Kidney (tissue), 14 donors: Measurements from ENCODE around the gene NPBWR2. TPM values are rescaled to one million over a fixed set of nuclear protein-coding genes. Genes with fewer than 3 reads are reported as not detected.

Experiments used
- DNase-seq, 5 donors: peaks; one replicate each; pipeline ENCODE4 v3.0.0-alpha.2; 2013 to 2020
- FAIRE-seq: peaks from 2 replicates; lab custom pipeline; 2012; peaks lifted over from hg19 to GRCh38; lab: Jason Lieb, UNC
- H3K27ac ChIP-seq, 2 donors: one replicate each; pipeline ENCODE4 v1.7.0; 2013; ENCODE audit warnings: low read depth in 2 of 2, low read length in 2 of 2, inconsistent platforms in 1 of 2
- H3K27me3 ChIP-seq: one replicate; pipeline ENCODE4 v1.7.1; 2013; ENCODE audit warnings: low read length, inconsistent platforms; ENCODE audit not compliant: control insufficient read depth, insufficient read depth
- H3K36me3 ChIP-seq, 3 donors: one replicate each; pipeline versions ENCODE4 v1.7.0 to v1.7.1; 2013; ENCODE audit warnings: low read length in 3 of 3, control low read depth in 1 of 3, inconsistent platforms in 1 of 3; ENCODE audit not compliant: insufficient read depth in 3 of 3, control insufficient read depth in 2 of 3
- H3K4me1 ChIP-seq, 3 donors: one replicate each; pipeline versions ENCODE4 v1.7.0 to v1.7.1; 2013; ENCODE audit warnings: low read length in 3 of 3, inconsistent platforms in 1 of 3, low read depth in 1 of 3; ENCODE audit not compliant: control insufficient read depth in 2 of 3, insufficient read depth in 2 of 3
- H3K4me3 ChIP-seq, 3 donors: one replicate each; pipeline versions ENCODE4 v1.7.0 to v1.8.1; 2013; ENCODE audit warnings: low read length in 3 of 3, control low read depth in 1 of 3, inconsistent platforms in 1 of 3
- H3K9ac ChIP-seq, 3 donors: one replicate each; pipeline versions ENCODE4 v1.7.0 to v1.7.1; 2013; ENCODE audit warnings: low read length in 3 of 3, control low read depth in 1 of 3, inconsistent platforms in 1 of 3
- H3K9me3 ChIP-seq, 3 donors: one replicate each; pipeline versions ENCODE4 v1.7.0 to v1.7.1; 2013; ENCODE audit warnings: low read length in 3 of 3, control low read depth in 1 of 3, inconsistent platforms in 1 of 3; ENCODE audit not compliant: control insufficient read depth in 2 of 3, insufficient read depth in 1 of 3
- intact Hi-C: fragments of 100-400 bp; cut with DNase I; formaldehyde crosslinking; loops from one replicate; pipeline ENCODE4 v1.11.1; 2022
- polyA plus RNA-seq: library from polyadenylated mRNA; stranded (reverse); fragments of 350-450 nt; fragmentation: Illumina TruSeq; extraction: RNeasy Lipid Tissue Mini Kit (QIAGEN cat#74804); gene quantifications from one replicate; pipeline ENCODE4 v1.2.3, GENCODE V29; 2014; ENCODE audit warnings: low read depth, low replicate concordance; ENCODE audit not compliant: insufficient read depth
- total RNA-seq: library from RNA; stranded (reverse); fragmentation: NEBNext Ultra II Directional; extraction: Animal tissue kit (Norgen Biotek cat#: 25700); gene quantifications from one replicate; pipeline ENCODE4 v1.2.1, GENCODE V29; 2021
- TF ChIP-seq, protein P1 (sequence below): IDR thresholded peaks from 3 replicates; pipeline ENCODE4 v1.5.1; 2012; ENCODE audit warnings: mild to moderate bottlenecking, moderate library complexity, borderline replicate concordance; ENCODE audit not compliant: insufficient read depth; ENCODE audit errors: extremely low read depth
- donor health status: control.
- donor health status: control.
- donor health status: control.
- donor health status: control.
- donor health status: control.
- donor health status: DM: yes; HTN: yes; CAD: no.
- donor health status: Normal renal cell carcinoma (clear cell type).

Gene NPBWR2
- total and polyA plus RNA-seq, 2 donors from 2014 or later, result not detected

DNA sequence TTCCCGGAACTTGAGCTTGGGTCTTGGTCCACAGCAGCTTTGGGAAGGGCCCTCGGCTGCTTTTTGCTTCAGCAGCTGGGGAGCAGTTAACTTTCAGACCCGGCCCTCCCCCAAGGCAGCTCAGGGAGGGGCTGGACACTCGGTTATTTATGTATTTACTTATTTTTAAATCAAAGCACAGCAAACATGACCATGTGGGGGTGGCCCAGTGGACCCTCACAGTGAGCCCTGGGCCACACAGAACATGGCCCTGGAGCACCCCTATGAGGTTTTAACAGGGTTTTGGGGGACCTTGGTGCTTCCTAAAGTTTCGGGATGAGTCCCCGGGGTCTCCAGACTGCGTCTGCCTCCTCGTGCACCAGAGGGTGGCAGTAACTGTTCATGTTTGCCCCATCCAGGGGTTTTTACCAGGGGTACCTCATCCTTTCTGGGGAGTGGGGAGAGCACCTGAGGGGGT, 26.6 kb upstream of the NPBWR2 start:
- DNase-seq (peak in 1 of 5 donors; percentile 29), FAIRE-seq (no peak)
- Histone ChIP-seq H3K27ac (no peak overlapping the region), H3K9me3 (no peaks in the 10 kb centered on the region), H3K4me3 (no peak overlapping the region), H3K4me1 (no peaks in the 10 kb centered on the region), H3K36me3 (no peaks in the 10 kb centered on the region), H3K9ac (no peak overlapping the region), H3K27me3 (no peaks in the 10 kb centered on the region)
- TF ChIP-seq, protein P1, sequence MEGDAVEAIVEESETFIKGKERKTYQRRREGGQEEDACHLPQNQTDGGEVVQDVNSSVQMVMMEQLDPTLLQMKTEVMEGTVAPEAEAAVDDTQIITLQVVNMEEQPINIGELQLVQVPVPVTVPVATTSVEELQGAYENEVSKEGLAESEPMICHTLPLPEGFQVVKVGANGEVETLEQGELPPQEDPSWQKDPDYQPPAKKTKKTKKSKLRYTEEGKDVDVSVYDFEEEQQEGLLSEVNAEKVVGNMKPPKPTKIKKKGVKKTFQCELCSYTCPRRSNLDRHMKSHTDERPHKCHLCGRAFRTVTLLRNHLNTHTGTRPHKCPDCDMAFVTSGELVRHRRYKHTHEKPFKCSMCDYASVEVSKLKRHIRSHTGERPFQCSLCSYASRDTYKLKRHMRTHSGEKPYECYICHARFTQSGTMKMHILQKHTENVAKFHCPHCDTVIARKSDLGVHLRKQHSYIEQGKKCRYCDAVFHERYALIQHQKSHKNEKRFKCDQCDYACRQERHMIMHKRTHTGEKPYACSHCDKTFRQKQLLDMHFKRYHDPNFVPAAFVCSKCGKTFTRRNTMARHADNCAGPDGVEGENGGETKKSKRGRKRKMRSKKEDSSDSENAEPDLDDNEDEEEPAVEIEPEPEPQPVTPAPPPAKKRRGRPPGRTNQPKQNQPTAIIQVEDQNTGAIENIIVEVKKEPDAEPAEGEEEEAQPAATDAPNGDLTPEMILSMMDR, result peak; percentile 2
- intact Hi-C loops, result no loop called here

DNA sequence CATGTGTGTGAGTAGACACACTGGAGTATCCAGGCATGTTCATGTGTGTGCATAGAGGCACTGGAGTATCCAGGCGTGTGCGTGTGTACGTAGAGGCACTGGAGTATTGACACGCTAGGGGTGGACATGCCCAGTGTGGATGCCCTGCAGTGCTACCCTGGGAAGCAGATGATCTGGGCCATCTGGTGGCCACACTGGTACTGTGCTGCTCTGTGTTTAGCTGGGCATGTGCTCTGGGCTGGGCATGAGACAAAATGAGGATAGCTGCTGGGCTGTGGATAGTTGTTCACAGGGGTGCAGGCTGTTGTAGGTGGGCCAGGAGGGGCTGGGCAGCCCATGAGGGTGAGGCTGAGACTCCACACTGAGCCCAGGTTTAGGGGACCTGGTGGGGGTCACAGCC, 24.0 kb upstream of the NPBWR2 start:
- no peak overlapping the region for H3K27ac ChIP-seq
- DNase-seq (peak in 1 of 5 donors; percentile 54), FAIRE-seq (no peak)
- TF ChIP-seq, protein P1, result no peak
- peaks cover 0 to 2% (median 0%) of the 10 kb centered on the region in 3 donors for H3K9me3 ChIP-seq
- H3K9ac ChIP-seq, result no peak overlapping the region
- H3K4me1 ChIP-seq, result no peaks in the 10 kb centered on the region
- no peak overlapping the region for H3K4me3 ChIP-seq
- intact Hi-C loops, result no loop called here
- no peaks in the 10 kb centered on the region for H3K36me3 ChIP-seq
- no peaks in the 10 kb centered on the region for H3K27me3 ChIP-seq

DNA sequence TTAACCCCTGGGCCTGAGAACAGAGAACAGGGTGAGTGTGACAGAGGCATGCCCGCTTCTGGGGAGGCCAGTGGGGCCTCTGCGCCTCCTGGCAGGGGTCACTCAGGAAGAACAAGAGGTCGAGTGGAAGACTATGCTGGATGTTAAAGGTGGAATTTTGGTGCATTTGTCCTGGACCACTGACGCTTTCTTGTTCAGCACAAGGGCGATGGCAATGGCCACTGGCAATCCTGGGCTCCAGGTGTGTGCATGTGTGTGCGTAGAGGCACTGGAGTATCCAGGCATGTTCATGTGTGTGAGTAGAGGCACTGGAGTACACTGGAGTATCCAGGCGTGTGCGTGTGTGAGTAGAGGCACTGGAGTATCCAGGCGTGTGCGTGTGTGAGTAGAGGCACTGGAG, 23.5 kb upstream of the NPBWR2 start:
- no peak overlapping the region for H3K4me3 ChIP-seq
- H3K36me3 ChIP-seq, result no peaks in the 10 kb centered on the region
- intact Hi-C loops, result no loop called here
- no peak overlapping the region for H3K27ac ChIP-seq
- no peak overlapping the region for H3K9ac ChIP-seq
- peak in 1 of 5 donors; percentile 30 for DNase-seq
- H3K9me3 ChIP-seq, result peaks cover 0 to 2% (median 0%) of the 10 kb centered on the region in 3 donors
- H3K4me1 ChIP-seq, result no peaks in the 10 kb centered on the region
- TF ChIP-seq, protein P1, result no peak
- H3K27me3 ChIP-seq, result no peaks in the 10 kb centered on the region
- no peak for FAIRE-seq

DNA sequence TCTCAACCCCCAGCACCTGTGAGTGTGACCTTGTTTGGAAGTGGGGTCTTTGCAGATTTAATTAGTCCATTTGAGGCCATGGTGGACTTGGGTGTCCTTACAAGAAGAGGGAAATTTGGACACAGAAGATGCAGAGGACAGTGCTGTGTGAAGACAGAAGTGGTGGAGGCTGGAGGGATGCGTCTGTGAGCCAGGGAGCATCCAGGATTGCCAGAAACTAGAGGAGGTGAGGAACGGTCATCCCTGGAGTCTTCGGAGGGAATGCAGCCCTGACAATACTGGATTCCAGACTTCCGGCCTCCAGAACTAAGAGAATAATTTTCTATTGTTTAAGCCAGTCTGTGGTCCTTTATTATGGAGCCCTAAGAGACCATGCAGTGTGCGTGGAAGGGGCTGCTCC, 22.9 kb upstream of the NPBWR2 start:
- peaks cover 0 to 2% (median 0%) of the 10 kb centered on the region in 3 donors for H3K9me3 ChIP-seq
- TF ChIP-seq, protein P1, result no peak
- DNase-seq (no peak), FAIRE-seq (no peak)
- no peaks in the 10 kb centered on the region for H3K4me1 ChIP-seq
- no peak overlapping the region for H3K27ac ChIP-seq
- no peaks in the 10 kb centered on the region for H3K27me3 ChIP-seq
- no peak overlapping the region for H3K4me3 ChIP-seq
- intact Hi-C loops, result no loop called here
- H3K9ac ChIP-seq, result no peak overlapping the region
- no peaks in the 10 kb centered on the region for H3K36me3 ChIP-seq
